PC-3 (cell line): Measurements from ENCODE around the gene IQSEC3. TPM values are rescaled to one million over a fixed set of nuclear protein-coding genes. Genes with fewer than 3 reads are reported as not detected.

Source experiments
- ATAC-seq: fragments of 200-7000 bp; cut with Tn5 transposase; 2 replicates; pipeline ENCODE4 v1.9.1; 2020; ENCODE audit warnings: mild to moderate bottlenecking, moderate library complexity
- BruUV-seq: library from RNA; stranded (reverse); fragments of 400-500 nt; replicated peaks from 2 replicates; lab custom pipeline; 2021; lab: Mats Ljungman, UMichigan
- CTCF ChIA-PET: fragments of 300-600 bp; sonication (Branson Sonifier 250); formaldehyde crosslinking; loops from one replicate; lab custom pipeline; 2022; ENCODE audit warnings: antibody characterized with exemption; lab: Charles Lee
- POLR2A ChIA-PET: fragments of 300-600 bp; sonication (Branson Sonifier 250); formaldehyde crosslinking; loops from one replicate; lab custom pipeline; 2022; ENCODE audit warnings: antibody characterized with exemption; ENCODE audit not compliant: unreplicated experiment; lab: Charles Lee
- DNase-seq: peaks from one replicate; pipeline ENCODE4 v3.0.0-alpha.2; 2015
- H2AFZ ChIP-seq: fragments of 300-600 bp; sonication (generic); 2 replicates; pipeline ENCODE4 v1.6.0; 2016; ENCODE audit warnings: antibody characterized with exemption, low read length
- H3F3A ChIP-seq: fragments of 300-600 bp; sonication (generic); one replicate; pipeline ENCODE4 v1.6.0; 2017; ENCODE audit warnings: antibody characterized with exemption, low read length, control low read depth, mild to moderate bottlenecking; ENCODE audit not compliant: unreplicated experiment
- H3K27ac ChIP-seq: fragments of 300-600 bp; sonication (generic); 2 replicates; pipeline ENCODE4 v1.5.1; 2016; ENCODE audit warnings: mild to moderate bottlenecking, low read length
- H3K27me3 ChIP-seq: fragments of 300-600 bp; sonication (generic); 2 replicates; pipeline ENCODE4 v1.6.1; 2016; ENCODE audit warnings: low read length, mixed read lengths
- H3K36me3 ChIP-seq: fragments of 300-600 bp; sonication (generic); 2 replicates; pipeline ENCODE4 v1.6.1; 2016; ENCODE audit warnings: low read depth, mixed run types, low read length, mixed read lengths
- H3K4me1 ChIP-seq: fragments of 300-600 bp; sonication (generic); 2 replicates; pipeline ENCODE4 v1.5.1; 2016; ENCODE audit warnings: low read length; ENCODE audit not compliant: insufficient read depth
- H3K4me2 ChIP-seq: fragments of 300-600 bp; sonication (generic); 2 replicates; pipeline ENCODE4 v1.6.0; 2016; ENCODE audit warnings: low read length
- H3K4me3 ChIP-seq: fragments of 300-600 bp; sonication (generic); 2 replicates; pipeline ENCODE4 v1.5.1; 2016; ENCODE audit warnings: mild to moderate bottlenecking, low read length, mixed read lengths
- H3K79me2 ChIP-seq: fragments of 300-600 bp; sonication (generic); 2 replicates; pipeline ENCODE4 v1.6.1; 2017; ENCODE audit warnings: low read length, mixed read lengths
- H3K9ac ChIP-seq: fragments of 300-600 bp; sonication (generic); 2 replicates; pipeline ENCODE4 v1.6.0; 2016; ENCODE audit warnings: mild to moderate bottlenecking, low read length
- H3K9me2 ChIP-seq: fragments of 300-600 bp; sonication (generic); replicated peaks from 2 replicates; pipeline ENCODE4 v1.6.1; 2016; ENCODE audit warnings: mixed run types, low read length, mixed read lengths
- H3K9me3 ChIP-seq: fragments of 300-600 bp; sonication (generic); 2 replicates; pipeline ENCODE4 v1.6.1; 2016; ENCODE audit warnings: low read length, mixed read lengths
- H4K20me1 ChIP-seq: fragments of 300-600 bp; sonication (generic); 2 replicates; pipeline ENCODE4 v1.6.1; 2016; ENCODE audit warnings: low read length, mixed read lengths
- EZH2 ChIP-seq: fragments of 300-600 bp; sonication (generic); IDR thresholded peaks from one replicate; pipeline ENCODE4 v1.6.1; 2017; ENCODE audit warnings: antibody characterized with exemption, mild to moderate bottlenecking, low read length; ENCODE audit not compliant: unreplicated experiment
- EZH2phosphoT487 ChIP-seq: fragments of 300-600 bp; sonication (generic); IDR thresholded peaks from 2 replicates; pipeline ENCODE4 v1.6.1; 2018; ENCODE audit warnings: mild to moderate bottlenecking, antibody characterized with exemption, low read length, borderline replicate concordance
- intact Hi-C: fragments of 100-400 bp; cut with micrococcal nuclease; formaldehyde crosslinking; loops from 2 replicates; pipeline ENCODE4 v1.9.0; 2023
- total RNA-seq: library from RNA; depleted of rRNA; stranded (reverse); fragments of >200 nt; gene quantifications from 2 replicates; pipeline ENCODE4 v1.2.3, GENCODE V29; 2014
- TF ChIP-seq, protein P1 (sequence below): fragments of 300-600 bp; sonication (generic); conservative IDR thresholded peaks from 2 replicates; pipeline ENCODE4 v1.5.1; 2017; ENCODE audit warnings: antibody characterized with exemption, low read depth, mild to moderate bottlenecking, low read length

The IQSEC3 gene
- total RNA-seq, 1 experiment from 2014 or later = 0.11 TPM

DNA sequence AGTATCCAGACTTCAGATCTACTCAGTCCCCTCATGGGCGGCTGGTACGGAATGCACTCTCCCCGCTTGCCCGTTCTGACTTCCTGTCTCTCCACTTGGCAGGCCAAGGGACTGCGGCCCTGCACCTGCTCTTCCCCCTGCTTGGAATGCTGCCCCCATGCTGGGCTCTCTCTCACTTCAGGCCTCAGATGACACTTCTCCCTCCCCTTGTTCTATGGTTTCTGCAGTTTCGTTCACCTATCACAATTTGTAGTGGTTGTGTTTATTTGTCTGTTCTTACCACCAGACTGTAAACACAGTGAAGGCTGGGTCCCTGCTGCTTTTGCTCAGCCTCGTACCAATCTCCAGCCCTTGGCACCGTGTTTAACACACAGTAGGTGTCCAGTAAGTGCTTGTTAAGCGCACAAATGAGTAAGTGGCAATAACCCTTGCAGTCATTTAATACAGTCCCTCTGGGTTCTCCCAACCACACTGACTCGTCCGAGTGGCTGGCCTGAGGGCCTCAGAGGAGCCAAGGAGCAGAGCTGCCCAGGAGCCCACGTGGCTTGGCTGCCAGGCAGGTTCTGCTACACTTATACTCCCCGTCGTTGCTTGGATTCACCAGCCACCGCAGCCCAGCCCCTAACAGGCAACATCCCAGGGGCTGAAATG, 135.6 kb downstream of the IQSEC3 start:
- intact Hi-C loops = no loop called here
- DNase-seq (peak; percentile 5), ATAC-seq (no peak)
- H3K9ac ChIP-seq = no peak overlapping the region
- H2AFZ ChIP-seq = no peak overlapping the region
- H3K4me1 ChIP-seq = peaks cover 4% of the 10 kb centered on the region; the same call in 1 of the 2 replicates
- no TSS peak for BruUV-seq
- peaks cover 16% of the 10 kb centered on the region for H3K27me3 ChIP-seq
- H3F3A ChIP-seq = no peaks in the 10 kb centered on the region
- no peaks in the 10 kb centered on the region for H3K9me3 ChIP-seq
- POLR2A ChIA-PET = no interaction called here
- H4K20me1 ChIP-seq = no peaks in the 10 kb centered on the region
- no peak overlapping the region for H3K4me3 ChIP-seq
- TF ChIP-seq, protein P1, sequence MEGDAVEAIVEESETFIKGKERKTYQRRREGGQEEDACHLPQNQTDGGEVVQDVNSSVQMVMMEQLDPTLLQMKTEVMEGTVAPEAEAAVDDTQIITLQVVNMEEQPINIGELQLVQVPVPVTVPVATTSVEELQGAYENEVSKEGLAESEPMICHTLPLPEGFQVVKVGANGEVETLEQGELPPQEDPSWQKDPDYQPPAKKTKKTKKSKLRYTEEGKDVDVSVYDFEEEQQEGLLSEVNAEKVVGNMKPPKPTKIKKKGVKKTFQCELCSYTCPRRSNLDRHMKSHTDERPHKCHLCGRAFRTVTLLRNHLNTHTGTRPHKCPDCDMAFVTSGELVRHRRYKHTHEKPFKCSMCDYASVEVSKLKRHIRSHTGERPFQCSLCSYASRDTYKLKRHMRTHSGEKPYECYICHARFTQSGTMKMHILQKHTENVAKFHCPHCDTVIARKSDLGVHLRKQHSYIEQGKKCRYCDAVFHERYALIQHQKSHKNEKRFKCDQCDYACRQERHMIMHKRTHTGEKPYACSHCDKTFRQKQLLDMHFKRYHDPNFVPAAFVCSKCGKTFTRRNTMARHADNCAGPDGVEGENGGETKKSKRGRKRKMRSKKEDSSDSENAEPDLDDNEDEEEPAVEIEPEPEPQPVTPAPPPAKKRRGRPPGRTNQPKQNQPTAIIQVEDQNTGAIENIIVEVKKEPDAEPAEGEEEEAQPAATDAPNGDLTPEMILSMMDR = no peak
- TF ChIP-seq EZH2phosphoT487 (no peak), EZH2 (no peak)
- H3K4me2 ChIP-seq = no peak overlapping the region
- H3K9me2 ChIP-seq = no peaks in the 10 kb centered on the region
- CTCF ChIA-PET = no interaction called here
- H3K79me2 ChIP-seq = no peaks in the 10 kb centered on the region
- no peaks in the 10 kb centered on the region for H3K36me3 ChIP-seq
- no peak overlapping the region for H3K27ac ChIP-seq

DNA sequence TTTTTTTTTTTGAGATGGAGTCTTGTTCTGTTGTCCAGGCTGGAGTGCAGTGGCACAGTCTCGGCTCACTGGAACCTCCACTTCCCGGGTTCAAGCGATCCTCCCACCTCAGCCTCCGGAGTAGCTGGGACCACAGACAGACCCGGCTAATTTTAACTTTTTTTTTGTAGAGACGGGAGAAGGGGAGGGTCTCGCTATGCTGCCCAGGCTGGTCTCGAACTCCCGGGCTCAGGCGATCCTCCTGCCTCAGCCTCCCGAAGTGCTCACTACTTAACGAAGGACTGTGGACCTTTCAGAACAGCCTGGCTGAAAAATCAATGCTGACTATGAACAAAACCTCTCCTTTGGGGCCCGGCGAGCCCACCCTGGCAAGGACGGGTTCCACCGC, 136.5 kb downstream of the IQSEC3 start:
- no peak overlapping the region for H3K9ac ChIP-seq
- TF ChIP-seq EZH2 (no peak), EZH2phosphoT487 (no peak)
- TF ChIP-seq, protein P1 = no peak
- no peak overlapping the region for H2AFZ ChIP-seq

DNA sequence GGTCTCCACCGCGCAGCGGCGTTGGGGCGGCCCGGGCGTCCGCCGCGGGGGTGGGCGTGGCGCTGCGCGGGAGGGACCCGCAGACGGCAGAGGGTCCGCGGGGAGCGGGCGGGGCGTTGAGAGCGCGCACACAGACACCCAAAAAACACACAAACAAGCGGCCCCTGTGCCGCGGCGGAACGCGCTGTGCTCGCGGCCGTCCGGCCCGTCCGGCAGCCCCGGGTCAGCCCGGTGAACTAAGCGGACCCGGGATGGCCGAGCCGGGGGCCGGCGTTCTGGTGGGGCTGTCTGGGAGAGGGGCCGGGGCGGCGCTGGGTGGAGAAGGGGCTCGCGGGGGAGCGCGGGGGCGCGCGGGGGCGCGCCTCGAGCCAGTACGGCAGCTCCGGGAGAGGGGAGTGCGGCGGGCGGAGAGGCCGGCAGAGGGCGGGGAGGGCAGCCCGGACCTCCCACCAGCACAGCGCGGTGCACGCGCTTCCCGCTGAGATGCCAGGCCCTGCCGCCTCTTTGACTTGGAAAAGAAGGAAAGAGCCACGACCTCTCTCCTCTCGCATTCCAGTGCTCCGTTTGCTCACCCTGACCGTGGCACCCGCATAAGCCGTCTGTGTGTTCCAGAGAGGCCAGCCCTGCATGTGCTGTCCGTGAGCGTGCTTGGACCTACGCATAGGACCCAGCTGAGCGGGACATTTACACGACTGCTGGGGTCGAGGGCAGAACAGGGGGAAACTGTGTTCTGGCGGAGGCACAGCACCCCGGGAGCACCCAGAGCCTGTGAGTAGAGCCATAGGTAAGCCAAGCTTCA, 137.1 kb downstream of the IQSEC3 start:
- Histone ChIP-seq H3F3A (no peaks in the 10 kb centered on the region), H3K27me3 (peaks cover 25% of the 10 kb centered on the region), H3K4me2 (no peak overlapping the region), H4K20me1 (no peaks in the 10 kb centered on the region), H3K9ac (no peak overlapping the region), H3K79me2 (no peaks in the 10 kb centered on the region), H3K9me3 (no peaks in the 10 kb centered on the region), H2AFZ (no peak overlapping the region), H3K36me3 (no peaks in the 10 kb centered on the region), H3K4me1 (peaks cover 4% of the 10 kb centered on the region; the same call in 1 of the 2 replicates), H3K27ac (no peak overlapping the region), H3K9me2 (no peaks in the 10 kb centered on the region), H3K4me3 (no peak overlapping the region)
- TF ChIP-seq EZH2 (no peak), EZH2phosphoT487 (no peak)
- TF ChIP-seq, protein P1 = no peak
- ATAC-seq = no peak
- no TSS peak for BruUV-seq
- intact Hi-C loops = no loop called here
- ChIA-PET POLR2A (no interaction called here), CTCF (no interaction called here)
- DNase-seq = no peak

More for the DNA sequence above, 136.5 kb downstream of the IQSEC3 start:
- H3F3A ChIP-seq = no peaks in the 10 kb centered on the region
- intact Hi-C loops = no loop called here
- H3K4me2 ChIP-seq = no peak overlapping the region
- ChIA-PET POLR2A (no interaction called here), CTCF (no interaction called here)
- no peaks in the 10 kb centered on the region for H3K79me2 ChIP-seq
- no peak overlapping the region for H3K27ac ChIP-seq
- no peaks in the 10 kb centered on the region for H3K9me2 ChIP-seq
- H3K9me3 ChIP-seq = no peaks in the 10 kb centered on the region
- peaks cover 19% of the 10 kb centered on the region for H3K27me3 ChIP-seq
- BruUV-seq = no TSS peak
- no peaks in the 10 kb centered on the region for H3K36me3 ChIP-seq
- H3K4me1 ChIP-seq = peaks cover 4% of the 10 kb centered on the region; the same call in 1 of the 2 replicates
- ATAC-seq (no peak), DNase-seq (no peak)
- no peaks in the 10 kb centered on the region for H4K20me1 ChIP-seq
- H3K4me3 ChIP-seq = no peak overlapping the region
